ENCODE data around the gene TUFT1.
"Not testable (repeated sequence)": the region's sequence is repeated elsewhere in the genome, so short reads cannot be mapped to it uniquely, and the experiment has no call there.

The TUFT1 gene

GRCh38 chr1:151512801-151513625 lies 27.1 kb upstream of the TUFT1 start:
- DNase-seq, result peak; percentile 7 to 27

GRCh38 chr1:151513626-151514121 lies 26.4 kb upstream of the TUFT1 start:
- DNase-seq, result no peak

- no peak for DNase-seq
These were observed 25.7 kb upstream of the TUFT1 start for GRCh38 chr1:151514366-151514765.

GRCh38 chr1:151515265-151515664 lies 24.8 kb upstream of the TUFT1 start:
- no peak for DNase-seq

- no peak for DNase-seq
These were observed 24.0 kb upstream of the TUFT1 start for GRCh38 chr1:151516031-151516511.

GRCh38 chr1:151518431-151518830 lies 21.7 kb upstream of the TUFT1 start:
- DNase-seq, result no peak

GRCh38 chr1:151518936-151519335 lies 21.2 kb upstream of the TUFT1 start:
- DNase-seq, result no peak

- no peak for DNase-seq
These were observed 20.4 kb upstream of the TUFT1 start for GRCh38 chr1:151519667-151520066.

GRCh38 chr1:151520359-151520758 lies 19.8 kb upstream of the TUFT1 start:
- DNase-seq, result no peak

- DNase-seq, result not testable (repeated sequence)
These were observed 17.7 kb upstream of the TUFT1 start for GRCh38 chr1:151522427-151522826.

GRCh38 chr1:151523326-151523725 lies 16.8 kb upstream of the TUFT1 start:
- no peak for DNase-seq

- DNase-seq, result no peak
These were observed 15.4 kb upstream of the TUFT1 start for GRCh38 chr1:151524736-151525135.

- DNase-seq, result no peak
These were observed 13.2 kb upstream of the TUFT1 start for GRCh38 chr1:151526735-151527525.

- no peak for DNase-seq
These were observed 10.9 kb upstream of the TUFT1 start for GRCh38 chr1:151529211-151529702.

GRCh38 chr1:151529781-151530180 lies 10.3 kb upstream of the TUFT1 start:
- DNase-seq, result no peak

GRCh38 chr1:151530461-151530860 lies 9.6 kb upstream of the TUFT1 start:
- no peak for DNase-seq

- DNase-seq, result no peak
These were observed 6.2 kb upstream of the TUFT1 start for GRCh38 chr1:151533870-151534269.

GRCh38 chr1:151534662-151535278 lies 5.3 kb upstream of the TUFT1 start:
- DNase-seq, result peak; percentile 75 to 83

- DNase-seq, result no peak
These were observed 4.5 kb upstream of the TUFT1 start for GRCh38 chr1:151535326-151536271.

GRCh38 chr1:151536499-151536898 lies 3.6 kb upstream of the TUFT1 start:
- no peak for DNase-seq

GRCh38 chr1:151537112-151537511 lies 3.0 kb upstream of the TUFT1 start:
- DNase-seq, result no peak

All from Kasumi-1 (cell line).